ENCODE results near the gene PCDH19.

GRCh38 chrX:100424012-100424411 lies 13.9 kb upstream of the PCDH19 start:
- TF ChIP-seq POLR2A (IDR thresholded peaks at IDR 0.05) (no peak), CTCF (IDR thresholded peaks at IDR 0.05) (no peak)

Measured in testis (tissue), 2 donors.